K562 (cell line): ENCODE measurements around the gene GALM. TPM values are rescaled to one million over a fixed set of nuclear protein-coding genes. Genes with fewer than 3 reads are reported as not detected.

Experiments used
- ATF7 ChIP-seq: fragments of 450-650 bp; IDR thresholded peaks from 2 replicates; pipeline ENCODE4 v1.7.1; 2014; ENCODE audit warnings: mild to moderate bottlenecking, moderate library complexity
- CBFA2T3 ChIP-seq: fragments of 450-650 bp; IDR thresholded peaks from 2 replicates; pipeline ENCODE4 v1.6.1; 2017
- E2F6 ChIP-seq, 2 experiments: IDR thresholded peaks; 2 replicates each; pipeline ENCODE4 v1.6.1; 2011; ENCODE audit warnings: borderline replicate concordance in 1 of 2, control low read depth in 1 of 2, low read depth in 1 of 2, low read length in 1 of 2, mild to moderate bottlenecking in 1 of 2, mixed read lengths in 1 of 2, moderate library complexity in 1 of 2; ENCODE audit not compliant: insufficient read depth in 1 of 2, insufficient read length in 1 of 2, poor library complexity in 1 of 2, severe bottlenecking in 1 of 2; ENCODE audit errors: extremely low read depth in 1 of 2
- KHSRP ChIP-seq: fragments of 450-650 bp; IDR thresholded peaks from 2 replicates; pipeline ENCODE4 v1.6.1; 2017
- KLF1 ChIP-seq: fragments of 450-650 bp; IDR thresholded peaks from 2 replicates; pipeline ENCODE4 v1.6.1; 2016; ENCODE audit warnings: missing genetic modification characterization, missing compliant biosample characterization
- MCM2 ChIP-seq: fragments of 450-650 bp; IDR thresholded peaks from 2 replicates; pipeline ENCODE4 v1.6.1; 2017; ENCODE audit warnings: low read depth, mild to moderate bottlenecking
- NFATC3 ChIP-seq: fragments of 450-650 bp; IDR thresholded peaks from 2 replicates; pipeline ENCODE4 v1.6.1; 2017; ENCODE audit warnings: mild to moderate bottlenecking
- NR2F6 ChIP-seq: fragments of 450-650 bp; formaldehyde crosslinking; IDR thresholded peaks from 2 replicates; pipeline ENCODE4 v1.4.0; 2020; ENCODE audit warnings: mild to moderate bottlenecking
- NR4A1 ChIP-seq, 2 experiments: fragments of 250-450 bp in 1 of 2; fragments of 450-650 bp in 1 of 2; sonication (Bioruptor Pico) in 1 of 2; IDR thresholded peaks; 2 replicates each; pipeline versions ENCODE4 v1.4.0 to v1.6.1; 2016 to 2020; ENCODE audit warnings: mild to moderate bottlenecking in 2 of 2, missing compliant biosample characterization in 1 of 2, missing genetic modification characterization in 1 of 2, moderate library complexity in 1 of 2
- NRF1 ChIP-seq, 2 experiments: fragments of 450-650 bp; IDR thresholded peaks in 1 of 2; conservative IDR thresholded peaks in 1 of 2; 2 replicates each; pipeline ENCODE4 v1.6.1; 2014; ENCODE audit warnings: mild to moderate bottlenecking in 2 of 2
- PHTF2 ChIP-seq: fragments of 250-450 bp; sonication (Bioruptor Pico); IDR thresholded peaks from 2 replicates; pipeline ENCODE4 v1.5.0; 2021; ENCODE audit warnings: mild to moderate bottlenecking
- SIRT6 ChIP-seq: IDR thresholded peaks from one replicate; pipeline ENCODE4 v1.6.1; 2012; ENCODE audit warnings: low read depth, mild to moderate bottlenecking, control low read depth, inconsistent platforms, low read length, moderate library complexity
- SIX5 ChIP-seq, 2 experiments: IDR thresholded peaks; 2 replicates each; pipeline ENCODE4 v1.6.1; 2011; ENCODE audit warnings: low read length in 2 of 2, borderline replicate concordance in 1 of 2, low read depth in 1 of 2, mild to moderate bottlenecking in 1 of 2, moderate library complexity in 1 of 2; ENCODE audit not compliant: insufficient read depth in 1 of 2
- SMAD2 ChIP-seq: fragments of 150-350 bp; IDR thresholded peaks from 2 replicates; pipeline ENCODE4 v1.6.1; 2014; ENCODE audit warnings: low read depth, mild to moderate bottlenecking, low read length
- SMARCA5 ChIP-seq: fragments of 450-650 bp; IDR thresholded peaks from 2 replicates; pipeline ENCODE4 v1.6.1; 2016
- SRSF1 ChIP-seq: fragments of 200-400 bp; formaldehyde crosslinking; IDR thresholded peaks from 2 replicates; pipeline ENCODE4 v1.6.1; 2017; ENCODE audit warnings: mild to moderate bottlenecking, low read depth, low read length, moderate library complexity
- STAT6 ChIP-seq: sonication (generic); formaldehyde crosslinking; IDR thresholded peaks from 2 replicates; pipeline ENCODE4 v1.8.1; 2023; ENCODE audit warnings: mild to moderate bottlenecking, missing genetic modification reagents
- SUPT5H ChIP-seq: fragments of 450-650 bp; IDR thresholded peaks from 2 replicates; pipeline ENCODE4 v1.6.1; 2016
- ZKSCAN1 ChIP-seq: fragments of 150-350 bp; IDR thresholded peaks from 2 replicates; pipeline ENCODE4 v1.6.1; 2016; ENCODE audit warnings: low read depth, low read length
- ZNF12 ChIP-seq: sonication (generic); formaldehyde crosslinking; IDR thresholded peaks from 2 replicates; pipeline ENCODE4 v1.4.0; 2020; ENCODE audit warnings: mild to moderate bottlenecking, missing genetic modification reagents
- ZNF707 ChIP-seq: fragments of 250-450 bp; sonication (Bioruptor Pico); conservative IDR thresholded peaks from 2 replicates; pipeline ENCODE4 v1.8.0; 2022; ENCODE audit warnings: inconsistent platforms, mild to moderate bottlenecking, moderate library complexity
- ZSCAN32 ChIP-seq: fragments of 450-650 bp; formaldehyde crosslinking; IDR thresholded peaks from 2 replicates; pipeline ENCODE4 v1.4.0; 2020; ENCODE audit warnings: mild to moderate bottlenecking, moderate library complexity
- polyA plus RNA-seq, 8 experiments: library from polyadenylated mRNA; depleted of rRNA in 4 of 8; stranded (reverse) in 5 of 8; unstranded in 3 of 8; fragments of >200 nt; fragmentation: Nextera tagmentation in 2 of 8; fragmentation: Illumina TruSeq in 1 of 8; extraction: Ambion mirVana in 2 of 8; extraction: Trizol in 1 of 8; gene quantifications; 2 replicates each; pipeline versions ENCODE4 v1.2.1 to v1.2.3, GENCODE V29; 2011 to 2014; ENCODE audit warnings: inconsistent platforms in 1 of 8, missing spikeins in 1 of 8
- total RNA-seq, 7 experiments: library from RNA; depleted of rRNA in 6 of 7; stranded (reverse); fragments of >200 nt in 6 of 7; fragmentation: Illumina TruSeq in 2 of 7; extraction: Trizol in 2 of 7; gene quantifications; 2 replicates each; pipeline versions ENCODE4 v1.2.1 to v1.2.3, GENCODE V29; 2011 to 2021; ENCODE audit warnings: low replicate concordance in 1 of 7

GALM gene
- total and polyA plus RNA-seq, 9 of the 15 experiments (the other 6 are each of a cell fraction or from before 2014, with no cell fraction given): 22.1 to 51.7 (median 27.9) TPM

- TF ChIP-seq MCM2 (no peak), SMARCA5 (peak; percentile 24; the same call in 1 of the 2 replicates), NFATC3 (0 out of 2 replicates have a peak, but pooled peaks have one; percentile 51), NR2F6 (CRISPR knock-in tag) (peak; percentile 64; the same call in 1 of the 2 replicates), ZSCAN32 (CRISPR knock-in tag) (peak; percentile 80), SRSF1 (peak; percentile 97), E2F6 (IDR thresholded peaks at IDR 0.05; ENCODE audit: borderline replicate concordance in 1 of 2, extremely low read depth in 1 of 2, insufficient read depth in 1 of 2, insufficient read length in 1 of 2, low read depth in 1 of 2, low read length in 1 of 2, poor library complexity in 1 of 2, severe bottlenecking in 1 of 2) (peak; percentile 82 to 89), NR4A1 (CRISPR knock-in tag; IDR thresholded peaks at IDR 0.05) (no peak), NR4A1 (tag; IDR thresholded peaks at IDR 0.05) (no peak), SIRT6 (no peak), SUPT5H (peak; percentile 100), NRF1 (conservative IDR thresholded peaks at IDR 0.05 in 1 of 2, IDR thresholded peaks at IDR 0.05 in 1 of 2) (peak; percentile 93 to 94), ZNF707 (CRISPR knock-in tag) (no peak), KLF1 (tag) (peak; percentile 82), ZNF12 (CRISPR knock-in tag) (0 out of 2 replicates have a peak, but pooled peaks have one; percentile 72), ZKSCAN1 (peak; percentile 62; the same call in 1 of the 2 replicates), SMAD2 (no peak), PHTF2 (CRISPR knock-in tag) (peak; percentile 26; the same call in 1 of the 2 replicates), ATF7 (peak; percentile 86), CBFA2T3 (peak; percentile 12; the same call in 1 of the 2 replicates), STAT6 (CRISPR knock-in tag) (peak; percentile 99), KHSRP (no peak), SIX5 (IDR thresholded peaks at IDR 0.05; ENCODE audit: borderline replicate concordance in 1 of 2, insufficient read depth in 1 of 2, low read depth in 1 of 2, low read length in 2 of 2) (no peak)
Observed at GRCh38 chr2:38750891-38751595, 85.1 kb downstream of the GALM start, which contains the start of gene SRSF7 (continued).
